Activated gamma-delta T cell treated with anti-CD3 and anti-CD28 coated beads, Interleukin-2, amount 50 U/mL, for 16 hours (primary cell): ENCODE data around the gene ZNF579.

ENCODE experiments used
- DNase-seq: peaks from one replicate; pipeline ENCODE4 v3.0.0-alpha.2; 2020; ENCODE audit warnings: low read depth

Gene ZNF579

DNA sequence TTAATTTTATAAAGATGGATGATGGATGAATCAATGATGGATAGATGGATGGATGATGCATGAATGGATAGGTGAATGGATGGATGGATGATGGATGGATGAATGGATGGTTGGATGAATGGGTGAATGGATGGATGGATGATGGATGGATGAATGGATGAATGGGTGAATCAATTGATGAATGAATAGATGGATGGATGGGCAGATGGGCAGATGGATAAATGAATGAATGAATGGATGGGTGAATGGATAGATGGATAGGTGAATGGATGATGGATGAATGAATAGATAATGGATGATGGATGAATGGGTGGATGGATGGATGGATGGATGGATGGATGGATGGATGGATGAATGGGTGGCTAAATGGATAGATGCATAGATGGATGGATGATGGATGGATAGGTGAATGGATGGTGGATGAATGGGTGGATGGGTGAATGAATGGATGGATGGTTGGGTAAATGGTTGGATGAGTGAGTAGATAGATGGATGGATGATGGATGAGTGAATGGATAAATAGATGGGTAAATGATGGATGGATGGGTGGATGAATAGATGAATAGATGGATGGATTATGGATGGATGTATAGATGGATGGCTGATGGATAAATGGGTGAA, 12.8 kb downstream of the ZNF579 start:
- no peak for DNase-seq

DNA sequence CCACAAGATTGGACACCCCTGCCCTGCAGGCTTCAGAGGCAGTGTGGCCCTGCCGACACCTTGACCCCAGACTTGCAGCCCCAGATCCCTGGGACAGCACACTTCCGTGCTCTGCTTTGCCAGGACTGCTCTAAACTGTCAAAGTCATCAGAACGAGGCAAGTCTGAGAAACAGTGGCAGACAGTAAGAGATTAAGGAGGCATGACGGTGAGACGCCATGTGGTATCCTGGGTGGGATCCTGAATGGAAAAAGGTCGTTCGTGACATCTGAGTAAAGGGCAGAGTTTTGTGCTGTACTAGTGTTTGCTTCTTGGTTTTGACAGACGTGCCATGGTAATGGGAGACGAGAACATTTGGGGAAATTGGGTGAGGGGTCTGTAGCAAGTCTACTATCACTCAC, 13.8 kb downstream of the ZNF579 start:
- no peak for DNase-seq

DNA sequence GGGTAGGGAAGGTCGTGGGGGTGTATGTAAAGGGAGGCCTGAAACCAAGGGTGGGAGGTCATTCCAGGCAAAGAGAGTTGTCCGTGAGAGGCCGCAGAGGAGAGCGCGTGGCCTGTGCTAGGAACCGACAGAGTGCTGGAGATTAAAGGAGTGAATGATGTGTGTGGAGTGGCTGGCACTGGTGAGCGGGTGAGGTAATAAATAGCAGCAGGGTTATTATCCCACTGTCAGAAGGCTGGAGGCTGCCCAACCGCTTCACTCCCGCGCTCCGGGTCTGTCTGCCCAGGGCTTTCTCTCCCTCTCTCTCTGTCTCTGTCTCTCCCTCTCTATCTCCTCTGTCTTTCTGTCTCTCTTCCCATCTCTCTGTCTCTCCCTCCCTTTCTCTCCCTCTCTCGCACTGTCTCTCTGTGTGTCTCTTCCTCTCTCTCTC, 17.4 kb downstream of the ZNF579 start:
- no peak for DNase-seq

DNA sequence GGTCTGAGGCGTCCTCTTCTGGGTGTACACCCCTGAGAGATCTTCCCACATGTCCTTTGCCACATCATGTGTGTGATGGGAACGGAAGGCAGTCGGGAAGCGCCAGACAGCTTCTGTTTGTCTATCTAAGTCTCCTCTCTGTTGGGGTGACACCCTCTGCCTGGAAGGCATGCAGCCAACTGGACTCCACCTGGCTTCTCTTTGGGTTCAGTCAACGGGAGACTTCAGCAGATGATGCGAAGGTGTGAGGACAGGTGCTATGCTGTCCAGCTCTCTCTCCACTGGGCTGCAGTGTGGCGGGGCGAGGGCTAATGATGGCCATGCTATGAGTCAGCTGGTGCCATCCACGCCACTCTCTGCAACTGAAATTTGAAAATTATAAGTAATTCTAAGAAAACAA, 21.0 kb downstream of the ZNF579 start:
- no peak for DNase-seq

DNA sequence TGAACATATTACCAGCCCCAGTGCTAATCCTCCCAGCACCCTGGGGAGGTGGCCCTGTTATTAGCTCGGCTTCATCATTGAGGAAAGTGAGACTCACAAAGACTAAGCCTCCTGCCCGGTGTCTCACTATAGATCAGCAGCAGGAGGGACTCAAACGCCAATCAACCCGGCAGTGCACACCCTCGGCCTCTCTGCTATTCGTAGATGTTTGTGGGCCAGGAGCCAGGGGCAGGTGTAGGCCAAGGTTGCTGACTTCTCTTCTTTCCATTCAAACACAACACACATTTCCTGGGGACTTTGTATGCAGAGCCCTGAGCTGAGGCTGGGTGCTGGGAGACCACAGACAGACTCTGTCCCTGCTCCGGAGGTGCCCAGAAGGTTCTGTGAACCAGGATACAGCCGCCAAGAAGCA, 25.9 kb downstream of the ZNF579 start:
- DNase-seq: no peak

DNA sequence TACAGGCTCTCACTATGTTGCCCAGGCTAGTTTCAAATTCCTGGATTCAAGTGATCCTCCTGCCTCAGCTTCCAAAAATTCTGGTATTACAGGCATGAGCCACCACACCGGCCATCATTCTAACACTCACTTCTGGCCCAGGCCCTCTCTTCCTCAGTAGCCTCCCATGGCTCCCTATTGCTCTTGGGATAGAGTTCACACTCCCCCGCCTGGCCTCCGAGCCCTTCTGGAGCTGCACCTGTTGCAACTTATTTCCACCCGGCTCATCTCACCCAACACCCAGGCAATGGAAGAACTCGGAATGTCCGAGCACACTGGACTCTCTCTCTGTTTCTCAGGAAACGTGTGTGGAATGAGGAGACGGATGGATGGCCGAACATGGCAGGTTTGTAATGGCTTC, 26.3 kb downstream of the ZNF579 start:
- DNase-seq: no peak

DNA sequence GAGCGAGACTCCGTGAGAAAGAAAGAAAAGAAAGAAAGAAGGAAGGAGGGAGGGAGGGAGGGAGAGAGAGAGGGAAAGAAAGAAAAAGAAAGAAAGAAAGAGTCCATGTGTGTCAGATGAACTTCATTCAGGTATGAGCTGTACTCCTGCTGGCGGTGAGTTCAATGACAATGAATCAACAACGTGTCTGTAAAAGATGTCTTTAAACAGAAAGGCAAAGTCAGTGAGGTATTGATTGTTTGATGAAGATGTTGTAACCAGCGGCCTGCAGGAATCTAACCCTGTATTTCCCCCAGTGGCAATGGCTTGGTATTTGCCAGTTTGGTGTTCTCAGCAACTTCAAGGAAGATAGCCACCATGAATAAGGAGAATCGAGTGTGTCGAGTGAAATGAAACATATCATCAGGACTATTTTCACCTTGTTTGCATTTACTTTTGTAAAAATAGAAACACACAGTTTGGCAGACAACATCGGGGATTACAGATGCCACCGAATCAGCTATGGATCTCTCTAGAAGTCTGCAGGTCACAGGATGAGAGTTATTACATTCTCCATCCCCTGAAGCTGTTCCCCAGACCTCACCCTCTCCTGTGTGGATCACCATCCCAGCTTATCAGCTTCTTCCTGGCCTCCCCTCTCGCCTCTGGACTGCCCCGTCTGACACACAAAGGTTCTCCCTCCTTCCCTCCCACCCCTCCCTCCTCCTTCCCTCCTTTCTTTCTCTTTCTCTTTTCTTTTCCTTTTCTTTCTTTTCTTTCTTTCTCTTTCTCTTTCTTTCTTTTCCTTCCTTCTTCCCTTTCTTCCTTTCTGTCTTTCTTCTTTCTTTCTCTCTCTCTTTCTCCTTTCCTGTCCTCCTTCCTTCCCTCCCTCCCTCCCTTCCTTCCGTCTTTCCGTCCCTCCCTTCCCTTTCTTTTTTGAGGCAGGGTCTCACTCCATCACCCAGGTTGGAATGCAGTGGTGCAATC, 27.1 kb downstream of the ZNF579 start:
- no peak for DNase-seq

DNA sequence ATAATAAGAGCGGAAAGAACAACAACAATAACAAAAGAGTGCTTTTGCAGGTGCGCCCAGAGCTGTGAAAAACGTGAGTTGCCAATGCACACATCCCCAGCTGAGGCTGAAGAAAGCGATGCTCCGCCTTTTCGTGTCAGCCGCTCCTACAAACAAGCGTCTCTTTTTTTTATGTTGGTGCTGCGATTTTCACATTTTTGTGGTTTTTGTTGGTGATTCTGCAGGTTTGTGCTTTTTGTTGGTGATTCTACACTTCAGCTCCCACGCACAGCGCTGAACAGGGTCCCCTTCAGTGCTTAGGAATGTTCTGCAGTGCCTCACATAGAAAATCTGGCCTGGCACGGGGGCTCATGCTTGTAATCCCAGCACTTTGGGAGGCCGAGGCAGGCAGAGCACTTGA, 28.0 kb downstream of the ZNF579 start:
- DNase-seq: no peak

DNA sequence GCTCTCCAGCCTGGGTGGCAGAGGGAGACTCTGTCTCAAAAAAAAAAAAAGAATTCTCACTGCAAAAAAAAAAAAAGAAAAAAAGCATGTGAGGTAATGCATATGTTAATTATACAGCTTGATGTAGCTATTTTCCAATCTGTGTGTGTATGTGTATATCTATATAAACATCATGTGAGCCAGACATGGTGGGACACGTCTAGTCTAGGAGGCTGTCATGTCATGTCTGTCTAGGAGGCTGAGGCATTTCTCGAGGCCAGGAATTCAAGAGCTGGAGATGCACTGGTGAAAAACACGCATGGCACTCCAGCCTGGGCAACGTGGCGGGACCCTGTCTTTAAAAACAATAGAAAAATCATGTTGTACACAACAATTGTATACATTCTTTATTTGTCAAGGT, 28.4 kb downstream of the ZNF579 start:
- DNase-seq: no peak

DNA sequence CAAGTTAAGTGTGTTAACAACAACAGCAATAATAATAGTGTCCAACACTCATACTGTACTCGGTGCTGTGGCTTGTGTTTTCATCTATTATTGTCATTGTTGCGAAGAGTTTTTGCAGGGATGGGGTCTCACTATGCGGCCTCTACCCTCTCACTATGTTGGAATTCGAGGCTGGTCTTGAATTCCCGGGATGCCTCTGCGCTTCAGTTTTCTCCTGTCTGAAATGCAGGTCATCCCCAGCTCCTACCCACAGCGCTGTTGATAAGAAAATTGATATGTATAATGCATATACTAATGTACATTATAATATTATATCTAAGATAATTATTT, 30.4 kb downstream of the ZNF579 start:
- DNase-seq: no peak

DNA sequence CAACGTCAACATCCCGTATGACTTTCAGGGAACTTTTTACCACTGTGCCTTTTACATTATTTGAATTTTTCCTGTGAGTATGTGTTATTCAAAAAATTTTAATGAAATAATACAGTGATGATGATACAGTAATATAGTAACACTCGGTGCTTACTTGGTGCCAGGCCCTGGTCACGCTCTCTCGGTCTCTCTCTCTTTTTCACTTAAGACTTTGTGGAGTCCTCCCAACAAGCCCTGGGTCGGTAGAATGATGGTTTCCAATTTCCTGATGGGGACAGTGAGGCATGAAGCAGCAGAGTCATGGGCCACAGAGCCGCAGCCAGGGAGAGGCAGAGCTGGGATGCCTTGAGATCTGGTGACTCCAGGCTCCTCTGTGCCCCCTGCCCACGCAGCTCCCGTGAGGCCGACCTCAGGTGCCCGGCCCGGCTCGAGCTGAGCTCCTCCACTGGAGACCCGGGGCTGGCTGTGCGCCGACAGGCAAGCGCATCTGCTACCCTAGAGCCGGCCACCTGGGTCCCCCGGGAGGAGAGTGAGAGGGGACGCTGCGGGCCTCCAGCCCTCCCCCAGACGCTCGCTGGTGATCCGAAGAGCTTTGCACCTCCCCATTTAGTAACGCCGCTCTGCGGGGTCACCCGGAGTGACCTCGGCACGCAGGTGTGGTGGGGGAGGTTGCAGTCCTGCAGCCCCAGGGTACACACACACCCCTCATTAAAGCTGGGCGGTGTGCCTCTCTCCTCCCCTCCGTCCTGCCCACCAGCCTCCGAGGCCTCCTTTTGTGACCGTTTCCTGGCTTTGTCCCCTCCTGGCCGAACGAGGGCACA, 30.9 kb downstream of the ZNF579 start:
- DNase-seq: no peak

DNA sequence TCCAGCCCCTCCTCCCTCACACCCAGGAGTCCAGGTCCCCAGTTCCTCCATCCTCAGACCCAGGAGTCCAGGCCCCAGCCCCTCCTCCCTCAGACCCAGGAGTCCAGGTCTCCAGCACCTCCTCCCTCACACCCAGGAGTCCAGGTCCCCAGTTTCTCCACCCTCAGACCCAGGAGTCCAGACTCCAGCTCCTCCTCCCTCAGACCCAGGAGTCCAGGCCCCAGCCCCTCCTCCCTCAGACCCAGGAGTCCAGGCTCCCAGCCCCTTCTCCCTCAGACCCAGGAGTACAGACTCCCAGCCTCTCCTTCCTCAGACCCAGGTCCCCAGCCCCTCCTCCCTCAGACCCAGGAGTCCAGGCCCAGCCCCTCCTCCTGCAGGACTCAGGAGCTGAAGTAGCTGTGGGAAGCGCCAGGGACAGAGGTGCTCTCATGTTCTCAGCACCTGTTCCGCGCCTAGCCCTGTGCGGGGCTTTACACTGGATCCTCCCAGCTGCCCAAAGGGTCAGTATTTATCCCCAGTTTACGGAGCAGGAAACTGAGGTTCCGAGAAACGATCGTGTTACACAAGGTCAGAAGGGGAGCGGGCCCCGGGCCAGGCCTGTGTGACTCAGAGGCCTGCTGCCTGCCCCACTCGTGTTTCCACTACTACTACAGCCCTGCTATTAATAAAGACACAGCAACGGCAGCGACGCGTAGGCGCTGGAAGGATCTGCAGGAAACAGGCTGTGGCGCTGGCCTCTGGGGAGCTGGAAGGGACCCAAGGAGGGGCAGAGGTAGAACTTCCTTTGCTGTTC, 33.6 kb downstream of the ZNF579 start:
- no peak for DNase-seq

DNA sequence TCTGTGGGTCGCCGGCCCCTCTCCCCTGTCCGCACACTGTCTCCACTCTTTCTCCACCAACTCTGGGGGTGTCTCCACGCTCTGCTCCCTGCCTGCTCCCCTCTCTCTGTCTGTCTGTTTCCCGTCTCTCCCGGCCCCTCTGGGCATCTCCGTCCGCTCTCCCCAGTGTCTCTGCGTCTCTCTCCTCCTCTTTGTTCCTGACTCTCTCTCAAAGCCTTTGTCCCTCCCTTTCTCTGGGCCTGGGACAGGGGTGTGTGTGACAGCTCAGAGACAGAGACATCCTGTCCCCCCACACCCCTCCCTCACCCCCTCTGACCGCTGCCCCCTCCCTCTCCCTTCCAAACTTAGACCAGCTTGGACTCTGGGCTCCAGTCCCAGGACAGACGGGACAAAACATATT, 34.6 kb downstream of the ZNF579 start:
- DNase-seq: no peak

DNA sequence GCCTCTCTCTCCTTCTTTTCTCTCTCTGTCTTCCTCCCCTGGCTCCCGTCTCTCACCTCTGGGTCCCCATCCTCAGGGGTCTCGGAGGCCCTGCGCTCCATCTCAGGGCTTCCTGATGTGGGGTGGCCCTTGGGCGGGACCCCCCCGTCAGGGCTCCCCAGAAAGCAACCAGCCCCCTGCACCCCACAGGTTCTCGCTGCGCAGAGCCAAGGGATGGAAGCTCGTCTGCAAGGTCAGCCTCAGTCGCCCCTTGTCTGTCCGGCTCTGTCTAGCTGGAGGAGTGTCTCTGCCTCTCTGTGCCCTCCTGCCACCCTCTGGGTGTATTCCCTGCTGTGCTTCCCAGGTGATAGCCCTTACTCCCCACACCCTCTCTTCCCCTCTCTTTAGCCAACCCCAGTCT, 35.2 kb downstream of the ZNF579 start, which contains the start of gene SBK3:
TSS of gene SBK3 (minus strand) at position 101 of the 400 bp plus-strand sequence. CDS start at position 101, 0 bp downstream.
- no peak for DNase-seq

DNA sequence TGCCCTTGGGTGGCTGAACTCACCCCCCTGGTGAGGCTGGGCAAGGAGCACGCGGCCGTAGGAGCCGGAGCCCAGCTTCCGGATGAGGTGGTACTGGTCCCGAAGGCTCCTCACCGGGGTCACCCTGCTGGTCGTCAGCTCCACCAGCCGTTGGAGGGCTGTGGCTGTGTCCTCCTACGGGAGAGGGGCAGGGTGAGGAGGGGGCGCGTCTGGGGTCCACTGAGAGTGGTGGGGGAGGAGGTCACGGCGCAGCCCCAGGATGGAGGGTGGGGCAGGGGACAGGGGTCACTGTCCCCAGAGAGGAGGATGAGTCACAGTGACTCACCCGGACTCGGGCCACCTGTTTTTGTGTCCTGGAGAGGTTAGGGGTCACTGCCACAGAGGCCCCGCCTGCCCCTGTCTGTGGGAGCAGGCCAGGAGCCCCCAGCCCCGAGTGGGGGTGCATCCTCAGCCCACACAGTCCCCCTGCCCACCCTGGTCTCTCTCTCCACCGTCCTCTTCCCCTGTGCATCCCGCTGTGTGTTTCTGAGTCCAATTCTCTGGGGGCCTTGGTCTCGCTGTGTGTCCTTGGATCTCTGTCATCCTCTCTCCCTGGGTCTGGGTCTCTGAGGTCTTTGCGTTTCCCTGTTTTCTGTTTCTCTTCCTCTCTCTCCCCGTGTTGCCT, 35.7 kb downstream of the ZNF579 start:
- DNase-seq: no peak

DNA sequence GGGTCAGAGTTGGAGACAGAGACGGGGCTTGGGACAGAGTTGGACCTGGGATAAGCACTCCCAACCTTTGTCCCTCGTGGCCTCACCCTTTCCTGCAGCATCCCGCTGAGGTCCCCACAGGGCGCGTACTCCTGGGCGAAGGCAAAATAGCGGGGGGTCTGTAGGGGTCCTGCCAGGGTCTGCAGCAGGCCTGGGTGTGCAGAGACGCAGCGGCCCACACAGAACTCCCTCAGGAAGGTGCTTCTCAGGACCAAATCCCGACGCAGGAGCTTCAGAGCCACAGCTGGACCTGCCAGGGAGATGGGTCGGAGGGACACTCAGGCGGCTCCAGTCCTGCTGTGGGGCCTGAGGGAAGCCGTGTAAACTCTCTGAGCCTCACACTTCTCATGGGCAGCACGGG, 36.6 kb downstream of the ZNF579 start:
- no peak for DNase-seq

DNA sequence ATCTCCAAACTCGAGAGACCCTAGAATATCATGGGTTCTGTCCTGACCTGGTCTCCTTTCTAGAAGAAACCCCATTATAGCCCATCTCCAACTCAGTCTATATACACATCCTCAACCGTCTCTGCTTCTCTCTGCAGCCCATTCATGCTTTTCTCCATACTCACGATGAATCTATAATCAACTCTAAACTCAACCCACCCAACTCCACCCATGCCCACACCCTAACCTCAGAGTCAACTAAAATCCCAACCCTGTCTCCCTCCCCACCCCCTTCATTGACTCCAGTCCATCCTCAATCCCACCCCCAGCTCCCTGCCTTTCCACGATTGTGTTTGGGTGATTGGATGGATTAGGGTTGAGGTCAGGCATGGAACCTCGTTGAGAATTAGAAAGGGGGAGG, 37.1 kb downstream of the ZNF579 start:
- DNase-seq: no peak

DNA sequence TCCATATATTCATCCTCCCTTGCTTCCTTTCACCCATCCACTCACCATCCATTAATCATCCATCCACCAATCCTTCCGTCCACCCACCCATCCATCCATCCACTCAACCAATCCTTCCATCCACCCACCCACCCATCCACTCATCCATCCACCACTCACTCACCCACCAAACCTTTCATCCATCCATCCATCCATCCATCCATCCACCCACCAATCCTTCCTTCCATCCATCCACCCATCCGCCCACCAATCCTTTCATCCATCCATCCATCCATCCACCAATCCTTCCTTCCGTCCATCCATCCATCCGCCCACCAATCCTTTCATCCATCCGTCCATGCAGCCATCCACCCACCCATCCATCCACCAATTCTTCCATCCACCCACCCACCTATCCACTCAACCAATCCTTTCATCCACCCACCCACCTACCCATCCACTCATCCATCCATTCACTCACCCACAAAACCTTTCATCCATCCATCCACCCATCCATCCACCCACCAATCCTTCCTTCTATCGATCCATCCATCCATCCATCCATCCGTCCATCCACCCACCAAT, 38.3 kb downstream of the ZNF579 start:
- DNase-seq: no peak

DNA sequence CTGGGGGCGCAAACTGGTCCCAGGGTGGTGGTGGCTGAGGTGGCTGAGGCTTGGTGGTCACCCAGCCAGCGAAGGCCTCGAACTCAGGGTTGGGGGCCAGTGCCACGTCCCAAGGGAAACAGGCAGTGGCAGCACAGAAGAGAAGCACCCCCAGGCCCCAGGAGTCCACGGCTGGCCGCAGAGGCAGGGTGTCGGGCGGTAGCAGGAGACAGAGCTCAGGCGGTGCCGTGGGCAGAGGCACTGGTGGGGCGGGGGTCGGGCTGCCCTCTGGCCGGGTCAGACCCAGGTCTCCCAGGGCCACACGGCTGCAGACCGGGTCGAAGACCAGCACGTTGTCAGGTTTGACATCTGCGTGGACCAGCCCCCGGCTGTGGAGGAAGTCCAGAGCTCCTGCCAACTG, 39.6 kb downstream of the ZNF579 start:
- no peak for DNase-seq

DNA sequence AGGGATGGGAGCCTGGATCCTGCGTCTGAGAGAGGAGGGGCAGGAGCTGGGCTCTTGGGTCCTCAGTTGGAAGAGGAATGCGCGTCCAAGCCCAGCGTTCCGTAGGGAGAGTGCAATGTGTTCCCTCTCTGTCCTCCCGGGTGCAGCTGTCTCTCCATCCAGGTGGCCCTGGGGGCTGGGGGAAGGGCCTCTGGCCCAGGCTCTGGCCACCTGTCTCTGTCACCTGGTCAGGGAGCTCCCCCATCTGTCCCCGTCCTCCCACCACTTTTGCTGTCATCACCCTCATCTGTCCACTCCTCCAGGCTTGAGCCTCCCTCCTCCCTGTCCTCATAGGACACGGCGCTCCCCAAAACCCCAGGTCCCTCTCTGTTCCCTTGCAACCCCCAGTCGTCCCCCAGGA, 40.0 kb downstream of the ZNF579 start:
- DNase-seq: no peak
